Caki2 (cell line): ENCODE results near the gene TFF1. TPM values are rescaled to one million over a fixed set of nuclear protein-coding genes. Genes with fewer than 3 reads are reported as not detected.
A peak's percentile ranks its signal among the peaks of the same experiment; 100 is the strongest.
"Not testable (repeated sequence)": the region's sequence is repeated elsewhere in the genome, so short reads cannot be mapped to it uniquely, and the experiment has no call there.

Experiments used
- DNase-seq: peaks from one replicate; pipeline ENCODE4 v3.0.0-alpha.2; 2015; ENCODE audit warnings: low read depth
- in situ Hi-C: cut with HindIII; loops from 2 replicates; pipeline ENCODE4 v1.10.0; 2016; ENCODE audit warnings: low sequenced_read_pairs, low pct_unique_long_range_greater_than_20kb, mixed read lengths
- total RNA-seq: library from RNA; depleted of rRNA; stranded (reverse); fragments of >200 nt; shearing (Covaris generic); gene quantifications from 2 replicates; pipeline ENCODE4 v1.2.3, GENCODE V29; 2014; ENCODE audit warnings: low replicate concordance; rRNA removed

TFF1 gene
- not detected in 2 replicates for total RNA-seq

GRCh38 chr21:42366292-42367010 lies at the start of gene TFF1:
TSS of gene TFF1 (minus strand) at chr21:42366535. CDS start at chr21:42366495, 40 bp downstream.
- in situ Hi-C loops, result no loop called here
- DNase-seq, result peak; percentile 62

GRCh38 chr21:42414928-42415769 lies 48.8 kb upstream of the TFF1 start:
- in situ Hi-C loops, result no loop called here
- peak; percentile 87 for DNase-seq

GRCh38 chr21:42414553-42414927 lies 48.2 kb upstream of the TFF1 start:
- in situ Hi-C loops, result no loop called here
- DNase-seq, result no peak

- DNase-seq, result no peak
- in situ Hi-C loops, result no loop called here
Observed at GRCh38 chr21:42414066-42414465, 47.7 kb upstream of the TFF1 start.

- no peak for DNase-seq
- in situ Hi-C loops, result no loop called here
Observed at GRCh38 chr21:42413500-42413899, 47.2 kb upstream of the TFF1 start.

GRCh38 chr21:42413093-42413492 lies 46.8 kb upstream of the TFF1 start:
- in situ Hi-C loops, result no loop called here
- no peak for DNase-seq

GRCh38 chr21:42412636-42412933 lies 46.2 kb upstream of the TFF1 start:
- DNase-seq, result no peak
- in situ Hi-C loops, result no loop called here

- in situ Hi-C loops, result no loop called here
- peak; percentile 14 for DNase-seq
Observed at GRCh38 chr21:42411891-42412635, 45.7 kb upstream of the TFF1 start.

GRCh38 chr21:42411197-42411869 lies 45.0 kb upstream of the TFF1 start:
- DNase-seq, result no peak
- in situ Hi-C loops, result no loop called here

- no peak for DNase-seq
- in situ Hi-C loops, result no loop called here
Observed at GRCh38 chr21:42409366-42409765, 43.0 kb upstream of the TFF1 start.

GRCh38 chr21:42408718-42409117 lies 42.4 kb upstream of the TFF1 start:
- in situ Hi-C loops, DNase-seq: not testable (repeated sequence)

GRCh38 chr21:42407476-42407875 lies 41.1 kb upstream of the TFF1 start:
- in situ Hi-C loops, result no loop called here
- DNase-seq, result no peak

GRCh38 chr21:42406866-42407265 lies 40.5 kb upstream of the TFF1 start:
- in situ Hi-C loops, result no loop called here
- no peak for DNase-seq

GRCh38 chr21:42406201-42406621 lies 39.9 kb upstream of the TFF1 start:
- in situ Hi-C loops, result no loop called here
- DNase-seq, result no peak

- in situ Hi-C loops, result no loop called here
- no peak for DNase-seq
Observed at GRCh38 chr21:42405064-42406013, 39.0 kb upstream of the TFF1 start.

- no peak for DNase-seq
- in situ Hi-C loops, result no loop called here
Observed at GRCh38 chr21:42404539-42404938, 38.2 kb upstream of the TFF1 start.

- in situ Hi-C loops, result no loop called here
Observed at GRCh38 chr21:42403611-42404231, 37.4 kb upstream of the TFF1 start, which contains the start of gene UBASH3A. TSS of gene UBASH3A (plus strand) at chr21:42403902. CDS start at chr21:42403946, 44 bp downstream.

More at GRCh38 chr21:42403611-42404231, 37.4 kb upstream of the TFF1 start, which contains the start of gene UBASH3A:
- DNase-seq, result no peak
